H4 (cell line): Measurements from ENCODE around the gene TMTC4. TPM values are rescaled to one million over a fixed set of nuclear protein-coding genes. Genes with fewer than 3 reads are reported as not detected.
A peak's percentile ranks its signal among the peaks of the same experiment; 100 is the strongest.
"Not testable (repeated sequence)": the region's sequence is repeated elsewhere in the genome, so short reads cannot be mapped to it uniquely, and the experiment has no call there.

ENCODE experiments used
- DNase-seq: peaks from one replicate; pipeline ENCODE4 v3.0.0-alpha.2; 2015; ENCODE audit warnings: low spot score
- total RNA-seq: library from RNA; depleted of rRNA; stranded (reverse); fragments of >200 nt; shearing (Covaris generic); gene quantifications from 2 replicates; pipeline ENCODE4 v1.2.3, GENCODE V29; 2014; rRNA removed

Gene TMTC4, protein sequence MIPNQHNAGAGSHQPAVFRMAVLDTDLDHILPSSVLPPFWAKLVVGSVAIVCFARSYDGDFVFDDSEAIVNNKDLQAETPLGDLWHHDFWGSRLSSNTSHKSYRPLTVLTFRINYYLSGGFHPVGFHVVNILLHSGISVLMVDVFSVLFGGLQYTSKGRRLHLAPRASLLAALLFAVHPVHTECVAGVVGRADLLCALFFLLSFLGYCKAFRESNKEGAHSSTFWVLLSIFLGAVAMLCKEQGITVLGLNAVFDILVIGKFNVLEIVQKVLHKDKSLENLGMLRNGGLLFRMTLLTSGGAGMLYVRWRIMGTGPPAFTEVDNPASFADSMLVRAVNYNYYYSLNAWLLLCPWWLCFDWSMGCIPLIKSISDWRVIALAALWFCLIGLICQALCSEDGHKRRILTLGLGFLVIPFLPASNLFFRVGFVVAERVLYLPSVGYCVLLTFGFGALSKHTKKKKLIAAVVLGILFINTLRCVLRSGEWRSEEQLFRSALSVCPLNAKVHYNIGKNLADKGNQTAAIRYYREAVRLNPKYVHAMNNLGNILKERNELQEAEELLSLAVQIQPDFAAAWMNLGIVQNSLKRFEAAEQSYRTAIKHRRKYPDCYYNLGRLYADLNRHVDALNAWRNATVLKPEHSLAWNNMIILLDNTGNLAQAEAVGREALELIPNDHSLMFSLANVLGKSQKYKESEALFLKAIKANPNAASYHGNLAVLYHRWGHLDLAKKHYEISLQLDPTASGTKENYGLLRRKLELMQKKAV
- 4.3 and 5.2 TPM in 2 replicates for total RNA-seq

DNA sequence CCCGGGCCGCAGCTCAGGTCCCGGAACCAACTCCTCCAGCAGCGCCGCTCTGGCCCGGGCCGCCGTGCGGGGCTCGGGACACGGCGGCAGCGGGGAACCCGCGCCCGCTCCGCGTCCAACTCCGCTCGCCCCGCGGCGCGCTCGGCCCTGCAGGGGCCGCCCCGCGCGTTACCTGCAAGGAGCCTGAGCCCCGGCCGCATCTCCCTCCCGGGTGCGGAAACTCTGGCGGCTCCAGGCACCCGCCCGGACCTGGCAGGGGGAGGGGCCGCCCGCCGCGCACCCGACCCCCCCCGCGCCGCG, at the start of gene TMTC4:
Gene TMTC4, minus strand, starts transcription at position 224 of the 300 bp plus-strand sequence. CDS start 4,433 bp downstream, outside the sequence.
- DNase-seq = no peak

- no peak for DNase-seq
These were observed 47.9 kb upstream of the TMTC4 start for GRCh38 chr13:100722517-100722916.

GRCh38 chr13:100721885-100722512, 47.4 kb upstream of the TMTC4 start:
- peak; percentile 26 for DNase-seq

- no peak for DNase-seq
These were observed 41.0 kb upstream of the TMTC4 start for GRCh38 chr13:100715604-100716003.

DNA sequence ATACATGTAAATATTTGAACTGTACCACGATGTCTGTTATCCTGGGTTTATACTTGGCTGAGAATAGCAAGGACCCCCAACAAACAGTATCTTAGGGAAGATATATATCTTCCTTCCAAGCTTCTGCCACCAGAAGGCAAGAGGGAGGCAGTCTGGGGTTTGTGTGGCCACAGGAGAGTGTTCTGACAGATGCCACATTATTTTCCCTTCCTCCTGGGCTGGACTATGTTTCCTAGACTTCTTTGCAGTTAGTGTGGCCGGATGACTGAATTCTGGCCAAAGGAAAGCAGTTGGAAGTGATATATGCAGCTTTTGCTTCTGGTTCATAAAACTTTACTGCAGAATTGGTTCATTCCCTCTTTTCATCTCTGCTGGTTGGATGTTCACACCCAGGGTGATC, 39.9 kb upstream of the TMTC4 start:
- no peak for DNase-seq

- no peak for DNase-seq
These were observed 35.6 kb upstream of the TMTC4 start for GRCh38 chr13:100710176-100710575.

DNA sequence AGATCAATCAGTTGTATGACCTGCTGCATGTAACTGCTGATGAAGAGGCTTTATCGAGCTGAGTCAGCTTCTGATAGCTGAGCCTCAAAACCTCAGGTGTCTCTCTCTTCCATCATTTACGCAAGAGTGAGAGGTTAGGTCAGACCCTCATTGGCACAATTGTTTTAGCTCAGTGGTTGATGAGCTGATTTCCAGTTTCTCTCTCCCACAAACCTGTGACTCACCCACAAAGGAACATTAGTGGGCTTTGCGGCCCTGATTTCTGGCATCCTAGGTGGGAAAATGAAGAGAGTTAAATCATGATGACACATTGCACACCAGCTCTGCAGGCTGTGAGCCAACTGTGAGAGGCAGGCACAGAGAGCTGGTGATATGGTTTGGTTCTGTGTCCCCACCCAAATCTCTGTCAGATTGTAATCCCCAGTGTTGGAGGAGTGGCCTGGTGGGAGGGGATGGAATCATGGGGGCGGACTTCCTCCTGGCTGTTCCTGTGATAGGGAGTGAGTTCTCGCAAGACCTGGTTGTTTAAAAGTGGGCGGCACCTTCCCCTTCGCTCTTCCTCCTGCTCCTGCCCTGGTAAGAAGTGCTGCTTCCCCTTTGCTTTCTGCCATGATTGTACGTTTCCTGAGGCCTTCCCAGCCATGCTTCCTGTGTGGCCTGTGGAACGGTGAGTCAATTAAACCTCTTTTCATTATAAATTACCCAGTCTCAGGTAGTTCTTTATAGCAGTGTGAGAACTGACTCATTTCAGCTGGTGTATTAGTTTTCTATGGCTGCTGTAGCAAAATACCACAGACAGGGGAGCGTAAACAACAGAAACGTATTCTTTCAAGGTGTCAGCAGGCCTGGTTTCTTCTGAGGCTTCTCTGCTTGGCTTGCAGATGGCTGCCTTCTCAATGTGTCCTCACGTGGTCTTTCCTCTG, 33.5 kb upstream of the TMTC4 start:
- DNase-seq = peak; percentile 5

GRCh38 chr13:100698331-100698730, 23.7 kb upstream of the TMTC4 start:
- not testable (repeated sequence) for DNase-seq

- DNase-seq = no peak
These were observed 20.8 kb upstream of the TMTC4 start for GRCh38 chr13:100695509-100695773.

GRCh38 chr13:100694722-100695508, 20.3 kb upstream of the TMTC4 start:
- peak; percentile 60 for DNase-seq

DNA sequence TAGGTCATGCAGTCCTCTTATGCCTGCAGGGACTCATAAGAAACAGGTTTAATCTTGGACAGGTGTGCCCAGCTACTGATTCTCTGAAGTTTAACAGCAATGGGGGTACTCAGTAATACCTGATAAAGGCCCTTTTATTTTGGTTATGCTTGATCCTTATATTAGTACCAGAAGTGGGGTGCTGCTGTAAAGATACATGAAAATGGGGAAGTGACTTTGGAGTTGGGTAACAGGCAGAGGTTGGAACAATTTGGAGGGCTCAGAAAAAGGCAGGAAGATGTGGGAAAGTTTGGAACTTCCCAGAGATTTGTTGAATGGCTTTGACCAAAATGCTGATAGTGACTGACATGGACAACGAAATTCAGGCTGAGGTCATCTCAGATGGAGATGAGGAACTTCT, 14.6 kb upstream of the TMTC4 start:
- DNase-seq = no peak

- DNase-seq = no peak
These were observed 5.5 kb upstream of the TMTC4 start for GRCh38 chr13:100680131-100680530.

- not testable (repeated sequence) for DNase-seq
These were observed 2.5 kb upstream of the TMTC4 start for GRCh38 chr13:100677128-100677527.

- DNase-seq = no peak
These were observed 1.1 kb upstream of the TMTC4 start for GRCh38 chr13:100675661-100676129.

DNA sequence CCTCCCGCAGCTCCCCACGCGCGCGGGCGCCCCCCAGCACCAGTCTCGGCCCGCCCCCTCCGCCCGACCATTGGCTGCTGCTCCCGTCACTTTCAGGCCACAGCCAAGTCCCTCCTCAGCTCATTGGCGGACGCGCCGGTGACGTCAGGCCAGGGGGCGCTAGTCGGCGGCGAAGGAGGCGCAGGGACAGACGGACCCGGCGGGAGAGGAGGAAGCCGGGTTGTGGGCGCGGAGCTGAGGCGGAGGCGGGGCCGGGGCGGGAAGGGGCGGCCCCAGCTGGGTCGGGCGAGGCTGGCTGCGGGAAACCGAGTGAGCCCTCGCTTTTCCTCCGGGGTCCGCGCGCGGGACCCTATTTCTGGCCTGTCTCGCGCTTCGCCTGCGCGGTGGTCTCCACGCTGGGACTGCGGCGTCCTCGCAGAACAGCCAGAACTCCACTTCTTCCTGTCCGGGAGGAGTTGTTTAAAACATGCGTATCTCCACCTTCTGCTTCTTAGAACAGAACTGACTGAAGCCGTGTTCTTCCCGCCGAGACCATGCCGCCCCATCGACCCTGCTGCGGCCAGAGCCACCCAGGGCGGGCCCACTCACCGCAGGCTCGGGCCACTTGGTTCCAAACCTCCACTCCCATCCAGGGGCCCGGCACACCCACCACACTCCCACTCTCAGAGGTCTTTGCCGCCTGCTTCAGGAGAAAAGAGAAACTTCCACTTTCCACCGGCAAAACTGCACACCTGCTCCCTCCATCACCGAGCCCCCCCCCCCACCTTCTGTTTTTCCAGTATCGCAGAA, 471 bp upstream of the TMTC4 start:
- peak; percentile 92 for DNase-seq

- DNase-seq = peak; percentile 75
These were observed 653 bp downstream of the TMTC4 start for GRCh38 chr13:100673713-100674571.

GRCh38 chr13:100673376-100673712, 1.3 kb downstream of the TMTC4 start:
- no peak for DNase-seq

DNA sequence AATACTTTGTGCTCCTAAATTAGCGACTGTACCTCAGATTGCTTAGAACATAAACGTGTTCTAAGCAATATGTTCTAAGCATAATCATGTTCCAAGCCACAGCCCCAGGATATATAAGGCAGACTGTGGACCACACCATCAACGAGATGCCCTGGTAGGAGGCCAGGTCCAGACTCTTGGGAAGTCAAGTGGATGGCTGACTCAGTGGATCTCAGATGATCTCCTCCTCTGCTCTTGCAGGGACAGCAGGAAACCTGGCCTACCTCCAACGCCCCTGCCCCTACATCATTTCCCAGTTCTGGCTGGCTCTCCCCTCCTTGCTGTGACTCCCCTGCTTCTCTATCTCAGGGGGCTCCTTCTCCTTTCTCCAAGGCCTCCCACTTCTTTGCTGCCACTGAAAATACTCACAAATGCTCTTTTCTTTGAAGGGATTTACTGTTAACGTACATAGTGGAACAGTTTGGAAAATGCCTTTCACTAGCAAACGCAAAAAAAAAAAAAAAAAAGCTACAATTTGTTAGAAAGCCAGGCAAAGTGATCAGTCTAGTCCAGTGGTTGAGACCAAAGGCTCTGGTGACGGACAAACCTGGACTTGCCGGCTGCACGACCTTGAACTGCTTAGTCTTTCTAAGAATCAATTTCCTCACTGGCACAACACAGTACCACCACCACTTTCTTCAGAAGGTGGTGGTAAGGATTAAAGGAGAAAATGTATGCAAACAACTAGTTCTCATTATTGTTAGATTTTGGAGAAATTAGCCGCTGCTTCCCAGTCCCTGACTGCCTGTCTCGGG, 3.0 kb downstream of the TMTC4 start:
- DNase-seq = no peak
